ENCODE measurements around the gene BID.

The BID gene

DNA sequence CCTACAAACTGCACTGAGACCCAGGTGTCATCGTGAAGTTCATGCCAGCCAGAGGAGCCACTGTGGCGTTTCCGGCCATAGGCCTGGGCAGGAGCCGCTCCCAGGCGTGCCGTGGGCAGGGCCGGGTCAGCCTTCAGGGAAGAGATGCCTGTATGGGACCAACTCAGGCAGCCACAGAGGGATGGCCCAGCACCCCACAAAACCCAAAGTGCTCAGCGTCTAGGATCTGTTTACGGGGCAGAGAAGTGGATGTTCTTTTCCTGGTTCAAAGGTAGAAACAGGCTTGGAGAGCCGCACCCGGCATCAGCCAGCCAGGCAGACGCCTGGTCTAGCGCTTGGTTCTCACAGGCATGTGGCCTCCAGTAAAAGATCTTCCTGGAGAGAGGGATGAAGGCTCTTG lies 8.4 kb upstream of the BID start:
- no peak for DNase-seq

GRCh38 chr22:17782158-17782557 lies 7.9 kb upstream of the BID start:
- no peak for DNase-seq

DNA sequence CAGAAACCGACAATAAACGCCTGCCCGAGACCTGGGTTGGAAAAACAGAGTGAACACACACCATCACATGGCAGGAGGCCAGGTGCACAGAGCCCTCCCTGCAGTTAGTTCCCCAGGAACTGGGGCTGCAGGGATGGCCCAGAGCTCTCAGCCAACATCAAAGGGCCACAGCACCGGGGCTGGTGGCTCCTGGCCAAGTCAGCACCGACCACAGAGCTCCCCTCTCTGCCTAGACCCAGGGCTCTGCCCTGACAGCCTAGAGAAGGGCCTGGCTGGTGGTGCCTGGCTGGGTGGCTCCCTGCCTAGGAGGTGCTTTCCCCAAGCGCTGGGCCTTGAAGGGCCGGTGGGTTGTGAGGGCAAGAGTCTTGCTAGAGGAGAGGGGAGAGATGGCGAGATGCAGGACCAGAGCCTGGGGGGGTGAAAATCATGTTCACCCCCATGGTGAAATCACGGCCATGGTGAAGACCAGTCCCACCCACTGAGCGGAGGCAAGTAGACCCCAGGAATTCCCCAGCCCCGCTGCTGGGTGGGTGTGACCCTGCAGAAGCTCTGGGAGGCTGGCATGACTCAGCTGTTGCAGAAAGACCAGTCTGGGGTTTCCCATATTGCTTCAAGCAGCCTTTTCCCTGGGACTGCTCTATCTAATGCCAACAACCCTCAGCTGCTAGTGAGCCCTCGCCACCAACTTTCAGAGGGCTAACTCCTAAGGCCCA lies 7.2 kb upstream of the BID start:
- no peak for DNase-seq

- DNase-seq: no peak
These were observed 6.6 kb upstream of the BID start for GRCh38 chr22:17780741-17781318.

- DNase-seq: no peak
These were observed 6.0 kb upstream of the BID start for GRCh38 chr22:17780116-17780740.

- DNase-seq: no peak
These were observed 5.2 kb upstream of the BID start for GRCh38 chr22:17779286-17780115.

DNA sequence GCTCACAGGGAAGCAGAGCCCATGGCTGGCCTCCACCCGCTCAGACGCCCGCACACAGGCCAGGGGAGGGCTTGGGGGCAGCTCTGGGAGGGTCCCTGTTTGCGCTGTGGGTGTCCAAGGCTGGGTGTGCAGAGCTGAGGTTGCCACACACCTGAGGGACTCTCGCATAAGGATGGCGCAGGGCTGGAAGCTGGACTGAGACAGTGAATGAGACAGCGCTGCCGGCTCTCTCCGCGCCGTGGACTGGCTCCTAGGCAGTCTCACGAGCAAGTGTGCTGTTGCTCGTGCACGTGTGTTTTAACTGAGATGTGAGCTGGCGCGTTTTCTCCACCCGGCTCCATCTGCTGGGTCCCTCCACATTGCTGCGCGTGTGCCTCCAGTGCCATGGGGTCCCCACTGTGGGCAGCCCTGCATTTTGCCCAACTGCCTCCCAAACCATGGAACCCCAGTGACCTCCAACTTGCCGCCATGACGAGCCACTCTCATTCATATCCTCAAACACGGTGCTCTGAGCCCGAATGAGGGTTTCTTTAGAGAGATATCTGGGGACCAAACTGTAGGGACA lies 4.2 kb upstream of the BID start:
- no peak for DNase-seq

- no peak for DNase-seq
These were observed 3.4 kb upstream of the BID start for GRCh38 chr22:17777717-17778044.

DNA sequence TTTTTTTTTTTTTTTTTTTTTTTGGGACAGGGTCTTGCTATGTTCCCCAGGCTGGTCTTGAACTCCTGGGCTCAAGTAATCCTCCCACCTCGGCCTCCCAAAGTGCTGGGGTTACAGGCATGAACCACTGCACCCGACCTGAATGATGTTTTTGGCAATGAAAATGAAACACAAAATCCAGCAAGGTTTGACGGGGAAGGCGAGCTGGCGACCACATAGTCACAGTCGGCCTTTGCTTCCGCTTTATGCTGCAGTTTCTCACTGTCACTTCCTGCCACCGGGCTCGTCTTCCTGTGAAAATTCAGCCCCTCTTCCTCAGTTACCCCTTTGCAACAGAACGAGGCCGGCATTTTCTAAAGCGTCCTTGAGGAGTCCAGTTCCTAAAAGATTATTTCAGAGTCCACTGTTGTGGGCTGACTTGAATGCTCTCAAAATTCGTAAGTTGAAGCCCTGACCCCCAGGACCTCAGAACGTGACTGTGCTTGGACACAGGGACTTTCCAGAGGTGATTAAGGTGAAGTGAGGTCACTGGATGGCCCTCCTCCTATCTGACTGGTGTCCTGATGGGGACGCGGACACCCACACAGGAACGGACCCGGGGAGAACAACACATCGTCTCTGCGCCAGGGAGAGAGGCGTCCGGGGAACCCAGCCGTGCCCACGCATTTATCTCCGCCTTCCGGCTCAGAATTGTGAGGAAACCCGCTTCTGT lies 2.9 kb upstream of the BID start:
- DNase-seq: no peak

DNA sequence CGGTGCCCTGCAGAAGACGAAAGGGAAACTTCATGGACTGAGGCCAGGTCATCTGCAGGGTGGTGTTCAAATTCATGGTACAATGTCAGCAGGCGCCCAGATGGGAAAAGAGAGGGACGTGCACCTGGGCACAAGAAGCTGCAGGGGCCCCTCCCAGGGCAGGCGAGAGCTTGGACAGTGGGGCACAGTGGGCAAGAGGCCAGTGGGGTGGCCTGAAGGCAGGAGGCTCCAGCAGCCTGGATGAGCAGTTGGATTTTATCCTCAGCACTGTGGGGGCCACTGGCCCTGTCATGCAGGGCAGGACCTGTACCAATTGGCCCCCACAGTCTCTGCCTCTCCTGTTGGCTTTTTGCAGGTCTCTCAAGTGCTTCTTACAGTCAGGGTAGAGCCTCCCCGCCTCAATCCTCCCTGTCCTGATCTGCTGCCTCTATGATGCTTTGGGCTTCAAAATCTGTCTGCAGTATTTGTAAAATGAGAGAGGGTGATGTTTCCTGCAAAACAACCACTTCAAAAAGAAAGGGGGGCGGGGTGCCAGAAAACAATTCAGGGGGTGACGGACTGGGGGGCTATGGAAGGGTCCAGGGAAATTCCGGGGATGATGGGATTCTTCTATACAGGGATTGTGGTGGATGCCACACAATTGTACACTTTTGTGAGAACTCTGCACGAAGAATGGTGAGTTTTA lies 1.7 kb upstream of the BID start:
- no peak for DNase-seq

DNA sequence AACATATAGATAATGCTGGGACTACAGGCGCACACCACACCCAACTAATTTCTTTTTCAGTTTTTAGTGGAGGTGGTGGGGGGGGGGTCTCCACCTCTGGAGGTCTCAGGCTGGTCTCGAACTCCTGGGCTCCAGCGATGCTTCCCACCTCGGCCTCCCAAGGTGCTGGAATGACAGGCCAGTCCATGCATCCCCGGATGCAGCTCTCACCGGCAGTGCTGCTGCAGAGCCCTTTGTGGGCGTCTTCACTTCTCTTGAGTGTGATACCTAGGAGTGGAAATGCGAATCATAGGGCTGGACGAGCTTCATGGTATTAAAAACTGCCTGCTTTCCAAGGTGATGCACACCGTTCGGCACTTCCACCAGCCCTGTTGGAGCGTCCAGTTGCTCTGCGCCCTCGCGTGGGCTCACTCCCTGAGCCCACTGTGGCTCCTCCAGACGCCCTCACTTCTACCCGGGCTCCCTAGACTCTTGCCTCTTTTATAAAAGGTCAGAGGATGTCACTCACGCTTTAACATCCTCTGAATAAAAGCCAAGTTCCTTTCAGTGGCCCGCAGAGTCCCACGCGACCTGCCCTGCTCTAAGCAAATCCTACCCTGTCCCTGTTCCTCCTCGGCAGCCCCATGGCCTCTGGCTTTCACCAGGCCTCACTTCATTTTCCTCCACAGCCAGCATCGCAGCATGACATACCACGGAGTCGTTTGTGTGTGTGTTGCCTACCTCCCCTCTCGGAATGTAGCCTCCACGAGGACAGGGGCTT lies 837 bp upstream of the BID start:
- DNase-seq: no peak

GRCh38 chr22:17773606-17774205 lies 563 bp downstream of the BID start:
- no peak for DNase-seq

GRCh38 chr22:17772958-17773605 lies 1.2 kb downstream of the BID start:
- DNase-seq: no peak

DNA sequence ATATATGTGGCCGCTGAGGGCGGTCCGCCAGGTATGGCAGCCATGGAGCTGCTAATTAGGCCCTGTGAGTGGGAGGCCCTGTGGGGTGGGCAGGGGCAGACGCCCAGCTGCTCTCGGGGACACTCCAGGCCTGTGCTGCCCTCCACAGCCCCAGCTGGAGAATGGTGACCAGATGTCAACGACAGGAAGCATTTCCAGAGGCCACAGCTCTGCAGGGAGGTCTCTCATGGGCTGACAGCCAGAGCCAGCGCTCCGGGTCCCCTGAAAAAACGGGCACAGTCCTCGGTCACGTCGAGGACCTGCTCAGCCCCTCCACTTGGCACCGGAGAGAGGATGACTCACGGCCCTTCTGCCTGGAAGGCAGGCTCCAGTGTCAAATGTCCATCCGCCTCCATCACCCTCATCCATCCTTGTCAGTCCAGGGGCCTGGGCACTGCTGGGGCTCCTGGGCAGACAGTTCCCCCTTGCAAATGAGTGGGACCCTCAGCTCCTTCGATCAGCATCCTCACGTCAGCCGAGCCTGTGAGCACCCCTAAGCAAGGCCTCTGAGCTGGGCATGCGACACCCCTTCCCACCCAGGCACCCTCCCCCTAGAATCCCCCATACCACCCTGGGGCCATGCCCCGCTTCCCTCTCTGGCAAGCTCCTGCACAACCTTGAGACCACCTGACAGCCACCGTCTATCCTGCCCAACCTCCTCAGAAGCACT lies 1.9 kb downstream of the BID start:
- DNase-seq: no peak

- DNase-seq: no peak
These were observed 3.8 kb downstream of the BID start for GRCh38 chr22:17770180-17771077.

GRCh38 chr22:17769716-17770082 lies 4.6 kb downstream of the BID start:
- no peak for DNase-seq

DNA sequence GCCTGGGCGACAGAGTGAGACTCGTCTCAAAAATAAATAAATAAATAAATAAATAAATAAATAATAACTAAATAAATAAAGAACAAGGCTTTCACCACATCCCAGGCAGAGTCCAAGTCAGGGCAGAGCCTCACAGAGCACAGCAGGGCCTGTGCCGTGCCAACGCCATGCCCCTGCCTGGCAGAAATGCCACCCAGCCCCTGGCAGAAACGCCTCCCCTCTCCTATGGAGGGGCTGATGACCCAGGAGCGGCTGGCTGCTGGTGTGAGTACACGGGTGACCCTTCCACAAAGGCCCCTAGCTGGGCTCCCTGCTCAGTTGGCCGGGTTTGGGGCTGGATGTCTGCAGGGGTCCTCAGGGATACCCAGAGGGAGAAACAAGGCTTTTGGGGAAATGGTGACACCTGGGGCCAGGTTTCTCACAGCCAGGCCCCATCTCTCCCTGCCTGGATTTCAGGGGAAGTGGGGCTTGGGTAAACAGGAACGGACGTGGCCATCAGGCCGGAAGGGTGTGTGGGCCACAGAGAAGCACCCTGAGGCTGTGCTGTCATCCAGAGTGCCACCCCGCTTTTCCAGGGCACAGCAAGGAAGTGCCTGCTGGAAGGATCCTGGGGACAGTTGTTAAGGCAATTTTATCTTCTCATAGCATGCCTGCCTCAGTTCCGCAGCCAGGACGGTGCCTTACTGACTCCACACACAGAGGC lies 5.1 kb downstream of the BID start:
- no peak for DNase-seq

Measured in GOT3 (cell line).